ENCODE results near the gene TMEM170B. TPM values are rescaled to one million over a fixed set of nuclear protein-coding genes. Genes with fewer than 3 reads are reported as not detected.
A peak's percentile ranks its signal among the peaks of the same experiment; 100 is the strongest.
"Not testable (repeated sequence)": the region's sequence is repeated elsewhere in the genome, so short reads cannot be mapped to it uniquely, and the experiment has no call there.

Gene TMEM170B
- total RNA-seq, 2 donors from 2014 or later = 4.6 to 6.8 TPM

DNA sequence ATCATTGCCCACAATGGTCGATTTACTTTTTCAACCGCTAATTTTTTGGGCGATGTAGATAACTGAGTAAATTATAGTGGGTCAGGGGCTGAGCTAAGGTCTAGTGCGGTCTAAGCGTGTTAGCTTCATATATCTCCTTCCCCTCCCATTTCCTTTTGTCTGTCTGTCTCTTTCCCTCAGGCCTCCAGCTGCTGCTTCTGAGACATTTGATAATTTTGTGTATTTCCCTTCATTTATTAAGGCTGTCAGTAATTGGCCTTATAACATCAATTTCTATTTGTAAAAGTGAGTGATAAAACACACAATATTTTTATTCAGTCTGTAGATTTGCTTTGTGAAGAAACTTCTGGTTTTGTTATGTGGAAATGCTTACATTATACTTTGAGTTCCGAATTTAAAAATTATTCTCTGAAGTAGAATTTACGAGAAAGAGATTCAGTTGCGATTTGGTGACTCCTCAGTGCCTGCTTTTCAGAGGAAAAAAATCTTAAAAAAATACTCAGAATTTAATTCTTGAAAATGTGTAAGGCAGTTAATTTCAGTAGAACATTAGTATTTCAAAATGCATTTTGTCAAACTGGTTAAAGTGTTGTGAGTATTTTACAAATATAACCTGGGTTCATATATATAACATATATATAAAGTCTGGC is 1.4 kb downstream of the TMEM170B start:
- peak overlapping the region; percentile 98 for H3K4me3 ChIP-seq
- H3K27ac ChIP-seq = peak overlapping the region in 1 of 2 donors; percentile 74
- no peak for DNase-seq (ENCODE audit: low spot score)
- TF ChIP-seq, protein P1, sequence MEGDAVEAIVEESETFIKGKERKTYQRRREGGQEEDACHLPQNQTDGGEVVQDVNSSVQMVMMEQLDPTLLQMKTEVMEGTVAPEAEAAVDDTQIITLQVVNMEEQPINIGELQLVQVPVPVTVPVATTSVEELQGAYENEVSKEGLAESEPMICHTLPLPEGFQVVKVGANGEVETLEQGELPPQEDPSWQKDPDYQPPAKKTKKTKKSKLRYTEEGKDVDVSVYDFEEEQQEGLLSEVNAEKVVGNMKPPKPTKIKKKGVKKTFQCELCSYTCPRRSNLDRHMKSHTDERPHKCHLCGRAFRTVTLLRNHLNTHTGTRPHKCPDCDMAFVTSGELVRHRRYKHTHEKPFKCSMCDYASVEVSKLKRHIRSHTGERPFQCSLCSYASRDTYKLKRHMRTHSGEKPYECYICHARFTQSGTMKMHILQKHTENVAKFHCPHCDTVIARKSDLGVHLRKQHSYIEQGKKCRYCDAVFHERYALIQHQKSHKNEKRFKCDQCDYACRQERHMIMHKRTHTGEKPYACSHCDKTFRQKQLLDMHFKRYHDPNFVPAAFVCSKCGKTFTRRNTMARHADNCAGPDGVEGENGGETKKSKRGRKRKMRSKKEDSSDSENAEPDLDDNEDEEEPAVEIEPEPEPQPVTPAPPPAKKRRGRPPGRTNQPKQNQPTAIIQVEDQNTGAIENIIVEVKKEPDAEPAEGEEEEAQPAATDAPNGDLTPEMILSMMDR (IDR thresholded peaks at IDR 0.05) = no peak
- no peaks in the 10 kb centered on the region for H3K36me3 ChIP-seq
- no peak for ATAC-seq (ENCODE audit: insufficient number of reproducible peaks, low FRiP score, low read depth)
- peaks cover 8% of the 10 kb centered on the region in 2 donors for H3K4me1 ChIP-seq (ENCODE audit: control insufficient read depth in 1 of 2, low read depth in 2 of 2)
- no peaks in the 10 kb centered on the region for H3K27me3 ChIP-seq (replicated peaks; ENCODE audit: insufficient read depth)
- H3K9me3 ChIP-seq = no peaks in the 10 kb centered on the region

DNA sequence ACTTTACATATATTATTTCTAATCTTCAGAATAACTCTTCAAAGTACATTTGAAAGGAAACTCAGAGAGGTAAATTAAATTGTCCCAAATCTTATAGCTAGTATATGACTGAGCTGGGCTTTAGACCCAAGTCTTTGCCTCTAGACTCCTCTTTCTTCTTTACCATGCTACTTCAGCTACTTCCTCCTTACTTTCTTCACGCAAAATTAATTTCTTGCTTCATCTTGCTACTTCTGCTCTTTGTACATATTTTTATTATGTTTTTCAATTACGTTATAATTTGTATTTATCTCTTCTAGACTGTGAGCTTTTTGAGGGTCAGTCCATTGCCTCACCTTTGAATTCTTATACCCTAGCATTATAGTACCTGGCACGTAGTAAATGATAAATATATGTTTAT is 5.3 kb downstream of the TMEM170B start:
- no peaks in the 10 kb centered on the region for H3K36me3 ChIP-seq
- TF ChIP-seq, protein P1 (IDR thresholded peaks at IDR 0.05) = no peak
- H3K4me3 ChIP-seq = no peak overlapping the region
- no peaks in the 10 kb centered on the region for H3K27me3 ChIP-seq (replicated peaks; ENCODE audit: insufficient read depth)
- peaks cover 2 to 6% of the 10 kb centered on the region in 2 donors for H3K4me1 ChIP-seq (ENCODE audit: control insufficient read depth in 1 of 2, low read depth in 2 of 2)
- H3K27ac ChIP-seq = no peak overlapping the region
- ATAC-seq (ENCODE audit: insufficient number of reproducible peaks, low FRiP score, low read depth) (no peak), DNase-seq (ENCODE audit: low spot score) (no peak)
- no peaks in the 10 kb centered on the region for H3K9me3 ChIP-seq

DNA sequence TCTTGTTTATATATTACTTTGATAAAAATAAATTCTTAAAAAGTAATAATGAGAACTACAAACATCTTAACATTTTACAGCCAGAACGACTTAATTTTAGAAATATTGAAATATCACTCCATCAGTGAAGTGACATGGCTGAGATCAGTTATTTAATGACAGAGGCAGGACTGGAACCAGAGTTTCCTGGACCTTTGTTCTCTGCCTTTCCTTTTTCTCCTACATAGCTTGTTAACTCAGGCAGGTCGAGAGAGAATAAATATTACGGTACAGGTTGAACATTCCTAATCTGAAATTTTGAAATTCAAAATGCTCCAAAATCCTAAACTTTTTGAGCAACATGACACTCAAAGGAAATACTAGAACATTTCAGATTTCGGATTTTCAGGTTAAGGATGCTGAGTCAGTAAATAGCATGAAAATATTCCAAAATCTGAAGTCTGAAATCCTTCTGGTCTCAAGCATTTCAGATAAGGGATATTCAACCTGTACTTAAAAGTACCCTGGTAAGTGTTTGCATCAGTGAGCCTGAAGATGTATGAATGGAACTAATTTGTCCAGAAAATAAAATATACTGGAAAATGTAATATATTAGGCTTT is 6.5 kb downstream of the TMEM170B start:
- no peak for DNase-seq (ENCODE audit: low spot score)
- H3K4me3 ChIP-seq = no peak overlapping the region
- TF ChIP-seq, protein P1 (IDR thresholded peaks at IDR 0.05) = no peak
- H3K4me1 ChIP-seq (ENCODE audit: control insufficient read depth in 1 of 2, low read depth in 2 of 2) = peaks cover 2 to 6% of the 10 kb centered on the region in 2 donors
- no peak for ATAC-seq (ENCODE audit: insufficient number of reproducible peaks, low FRiP score, low read depth)
- H3K27me3 ChIP-seq (replicated peaks; ENCODE audit: insufficient read depth) = no peaks in the 10 kb centered on the region
- H3K9me3 ChIP-seq = no peaks in the 10 kb centered on the region
- no peak overlapping the region for H3K27ac ChIP-seq
- H3K36me3 ChIP-seq = no peaks in the 10 kb centered on the region

DNA sequence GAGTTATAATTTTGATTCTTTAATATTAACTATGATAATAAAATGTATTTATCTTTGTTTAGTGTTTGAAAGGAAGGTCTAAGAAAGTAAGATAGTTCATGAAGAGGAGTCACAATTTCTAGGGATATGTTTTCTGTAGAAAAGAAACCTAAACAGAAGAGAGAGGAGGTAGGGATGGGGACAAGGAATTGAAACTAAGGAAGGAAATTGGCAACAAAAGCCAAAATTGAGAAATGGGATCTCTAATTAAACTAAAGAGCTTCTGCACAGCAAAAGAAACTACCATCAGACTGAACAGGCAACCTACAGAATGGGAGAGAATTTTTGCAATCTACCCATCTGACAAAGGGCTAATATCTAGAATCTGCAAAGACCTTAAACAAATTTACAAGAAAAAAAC is 10.3 kb downstream of the TMEM170B start:
- not testable (repeated sequence) for H3K9me3 ChIP-seq; H3K4me3 ChIP-seq; ATAC-seq (ENCODE audit: insufficient number of reproducible peaks, low FRiP score, low read depth); H3K4me1 ChIP-seq (ENCODE audit: control insufficient read depth in 1 of 2, low read depth in 2 of 2); H3K27me3 ChIP-seq (replicated peaks; ENCODE audit: insufficient read depth); H3K36me3 ChIP-seq; DNase-seq (ENCODE audit: low spot score); H3K27ac ChIP-seq

DNA sequence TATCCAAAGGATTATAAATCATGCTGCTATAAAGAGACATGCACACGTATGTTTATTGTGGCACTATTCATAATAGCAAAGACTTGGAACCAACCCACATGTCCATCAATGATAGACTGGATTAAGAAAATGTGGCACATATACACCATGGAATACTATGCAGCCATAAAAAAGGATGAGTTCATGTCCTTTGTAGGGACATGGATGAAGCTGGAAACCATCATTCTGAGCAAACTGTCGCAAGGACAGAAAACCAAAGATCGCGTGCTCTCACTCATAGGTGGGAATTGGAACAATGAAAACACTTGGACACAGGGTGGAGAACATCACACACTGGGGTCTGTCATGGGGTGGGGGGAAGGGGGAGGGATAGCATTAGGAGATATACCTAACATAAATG is 11.0 kb downstream of the TMEM170B start:
- DNase-seq (ENCODE audit: low spot score); H3K4me3 ChIP-seq; H3K9me3 ChIP-seq; H3K27ac ChIP-seq; H3K4me1 ChIP-seq (ENCODE audit: control insufficient read depth in 1 of 2, low read depth in 2 of 2); ATAC-seq (ENCODE audit: insufficient number of reproducible peaks, low FRiP score, low read depth); H3K27me3 ChIP-seq (replicated peaks; ENCODE audit: insufficient read depth); H3K36me3 ChIP-seq: not testable (repeated sequence)

DNA sequence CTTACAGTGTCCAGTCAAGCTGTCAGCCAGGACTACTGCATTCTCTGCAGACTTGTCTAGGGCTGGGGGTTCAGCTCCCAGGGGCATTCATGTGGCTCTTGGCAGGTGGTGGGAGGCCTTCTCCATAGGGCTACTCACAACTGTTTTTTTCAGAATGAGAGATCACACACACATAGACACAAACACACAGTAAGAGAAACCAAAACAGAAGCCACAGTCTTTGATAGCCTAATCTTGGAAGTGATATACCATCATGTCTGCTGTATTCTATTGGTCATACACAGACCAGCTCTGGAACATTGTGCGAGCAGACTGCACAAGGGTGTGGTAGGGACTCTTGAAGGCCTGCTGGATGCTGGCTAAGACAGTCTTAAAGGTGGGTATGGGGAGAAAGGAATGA is 13.5 kb downstream of the TMEM170B start:
- no peak overlapping the region for H3K4me3 ChIP-seq
- no peak for DNase-seq (ENCODE audit: low spot score)
- no peak for ATAC-seq (ENCODE audit: insufficient number of reproducible peaks, low FRiP score, low read depth)
- H3K27ac ChIP-seq = no peak overlapping the region
- TF ChIP-seq, protein P1 (IDR thresholded peaks at IDR 0.05) = no peak
- no peaks in the 10 kb centered on the region for H3K4me1 ChIP-seq (ENCODE audit: control insufficient read depth in 1 of 2, low read depth in 2 of 2)
- no peaks in the 10 kb centered on the region for H3K36me3 ChIP-seq
- no peaks in the 10 kb centered on the region for H3K9me3 ChIP-seq
- H3K27me3 ChIP-seq (replicated peaks; ENCODE audit: insufficient read depth) = no peaks in the 10 kb centered on the region

Measured in thoracic aorta (tissue), 2 donors.